Smooth muscle cell of the brain vasculature (primary cell): ENCODE data around the gene FSHR.
A peak's percentile ranks its signal among the peaks of the same experiment; 100 is the strongest.

Experiments used
- DNase-seq: peaks from one replicate; pipeline ENCODE4 v3.0.0-alpha.2; 2012; ENCODE audit warnings: low read depth, low spot score

FSHR gene

GRCh38 chr2:48965204-48965603 lies 189.1 kb downstream of the FSHR start:
- DNase-seq = no peak

- DNase-seq = no peak
Measured at GRCh38 chr2:48961009-48961408, 193.3 kb downstream of the FSHR start.

GRCh38 chr2:48954935-48955334 lies 199.4 kb downstream of the FSHR start:
- DNase-seq = no peak

GRCh38 chr2:48954311-48954710 lies 200.0 kb downstream of the FSHR start:
- no peak for DNase-seq

- DNase-seq = no peak
Measured at GRCh38 chr2:48952614-48953013, 201.7 kb downstream of the FSHR start.

GRCh38 chr2:48952143-48952542 lies 202.2 kb downstream of the FSHR start:
- no peak for DNase-seq

GRCh38 chr2:48948400-48949125 lies 205.8 kb downstream of the FSHR start:
- no peak for DNase-seq

GRCh38 chr2:48946449-48947048 lies 207.8 kb downstream of the FSHR start:
- peak; percentile 10 for DNase-seq

GRCh38 chr2:48944956-48945355 lies 209.4 kb downstream of the FSHR start:
- no peak for DNase-seq

GRCh38 chr2:48943436-48943835 lies 210.9 kb downstream of the FSHR start:
- DNase-seq = no peak

GRCh38 chr2:48941908-48942307 lies 212.4 kb downstream of the FSHR start:
- no peak for DNase-seq

- no peak for DNase-seq
Measured at GRCh38 chr2:48941456-48941855, 212.9 kb downstream of the FSHR start.

GRCh38 chr2:48940606-48941005 lies 213.7 kb downstream of the FSHR start:
- no peak for DNase-seq

GRCh38 chr2:48939232-48939631 lies 215.1 kb downstream of the FSHR start:
- DNase-seq = no peak

GRCh38 chr2:48938231-48938630 lies 216.1 kb downstream of the FSHR start:
- DNase-seq = no peak

GRCh38 chr2:48934807-48935206 lies 219.5 kb downstream of the FSHR start:
- no peak for DNase-seq

GRCh38 chr2:48933828-48934497 lies 220.4 kb downstream of the FSHR start:
- no peak for DNase-seq

- no peak for DNase-seq
Measured at GRCh38 chr2:48932667-48933066, 221.6 kb downstream of the FSHR start.

- no peak for DNase-seq
Measured at GRCh38 chr2:48929571-48930301, 224.6 kb downstream of the FSHR start.

- no peak for DNase-seq
Measured at GRCh38 chr2:48927355-48927754, 227.0 kb downstream of the FSHR start.

- no peak for DNase-seq
Measured at GRCh38 chr2:48915884-48916283, 238.4 kb downstream of the FSHR start.

- no peak for DNase-seq
Measured at GRCh38 chr2:48915227-48915626, 239.1 kb downstream of the FSHR start.
